Fibroblast of lung (primary cell): ENCODE data around the gene HDAC4.

Experiments
- EZH2 ChIP-seq: IDR thresholded peaks from 2 replicates; pipeline ENCODE4 v1.5.1; 2012; ENCODE audit warnings: low read length, control low read depth, mild to moderate bottlenecking; ENCODE audit errors: missing control alignments
- TF ChIP-seq, protein P1 (sequence below), 2 donors: IDR thresholded peaks in 1 of 2; conservative IDR thresholded peaks in 1 of 2; 1 replicate in 1 of 2; 2 replicates in 1 of 2; pipeline ENCODE4 v1.5.1; 2011 to 2012; ENCODE audit warnings: low read length in 2 of 2, control low read depth in 1 of 2, inconsistent platforms in 1 of 2, low read depth in 1 of 2, mild to moderate bottlenecking in 1 of 2

DNA sequence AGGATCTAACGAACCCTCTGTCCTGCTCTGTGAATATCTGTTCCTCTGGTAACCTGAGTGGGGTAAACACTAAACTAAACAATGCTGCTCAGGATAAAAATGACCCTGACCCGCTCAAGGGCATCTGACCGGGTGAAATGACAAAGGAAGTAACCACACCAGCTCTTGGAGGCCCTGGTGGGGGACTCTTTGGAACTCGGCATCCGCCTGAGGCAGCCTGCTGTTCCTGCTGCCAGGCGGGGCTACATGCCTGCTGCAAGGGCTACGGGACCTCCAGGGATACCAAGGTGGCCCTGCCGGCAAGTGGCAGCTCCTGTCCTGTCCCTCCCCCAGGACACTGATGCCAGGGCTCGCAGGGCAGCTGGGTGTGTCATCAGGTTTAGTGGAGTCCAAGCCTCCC, 273.3 kb downstream of the HDAC4 start:
- TF ChIP-seq, protein P1, sequence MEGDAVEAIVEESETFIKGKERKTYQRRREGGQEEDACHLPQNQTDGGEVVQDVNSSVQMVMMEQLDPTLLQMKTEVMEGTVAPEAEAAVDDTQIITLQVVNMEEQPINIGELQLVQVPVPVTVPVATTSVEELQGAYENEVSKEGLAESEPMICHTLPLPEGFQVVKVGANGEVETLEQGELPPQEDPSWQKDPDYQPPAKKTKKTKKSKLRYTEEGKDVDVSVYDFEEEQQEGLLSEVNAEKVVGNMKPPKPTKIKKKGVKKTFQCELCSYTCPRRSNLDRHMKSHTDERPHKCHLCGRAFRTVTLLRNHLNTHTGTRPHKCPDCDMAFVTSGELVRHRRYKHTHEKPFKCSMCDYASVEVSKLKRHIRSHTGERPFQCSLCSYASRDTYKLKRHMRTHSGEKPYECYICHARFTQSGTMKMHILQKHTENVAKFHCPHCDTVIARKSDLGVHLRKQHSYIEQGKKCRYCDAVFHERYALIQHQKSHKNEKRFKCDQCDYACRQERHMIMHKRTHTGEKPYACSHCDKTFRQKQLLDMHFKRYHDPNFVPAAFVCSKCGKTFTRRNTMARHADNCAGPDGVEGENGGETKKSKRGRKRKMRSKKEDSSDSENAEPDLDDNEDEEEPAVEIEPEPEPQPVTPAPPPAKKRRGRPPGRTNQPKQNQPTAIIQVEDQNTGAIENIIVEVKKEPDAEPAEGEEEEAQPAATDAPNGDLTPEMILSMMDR (conservative IDR thresholded peaks at IDR 0.05 in 1 of 2, IDR thresholded peaks at IDR 0.05 in 1 of 2; ENCODE audit: low read depth in 1 of 2, low read length in 2 of 2) = no peak
- TF ChIP-seq EZH2 = no peak
